ENCODE data around the gene TGM3.

TGM3 gene

GRCh38 chr20:2340823-2341222 is 45.0 kb downstream of the TGM3 start:
- no peak for DNase-seq

GRCh38 chr20:2341336-2341735 is 45.5 kb downstream of the TGM3 start:
- no peak for DNase-seq

- no peak for DNase-seq
Measured at GRCh38 chr20:2342243-2342642, 46.4 kb downstream of the TGM3 start.

GRCh38 chr20:2346188-2346587 is 50.4 kb downstream of the TGM3 start:
- DNase-seq = no peak

DNA sequence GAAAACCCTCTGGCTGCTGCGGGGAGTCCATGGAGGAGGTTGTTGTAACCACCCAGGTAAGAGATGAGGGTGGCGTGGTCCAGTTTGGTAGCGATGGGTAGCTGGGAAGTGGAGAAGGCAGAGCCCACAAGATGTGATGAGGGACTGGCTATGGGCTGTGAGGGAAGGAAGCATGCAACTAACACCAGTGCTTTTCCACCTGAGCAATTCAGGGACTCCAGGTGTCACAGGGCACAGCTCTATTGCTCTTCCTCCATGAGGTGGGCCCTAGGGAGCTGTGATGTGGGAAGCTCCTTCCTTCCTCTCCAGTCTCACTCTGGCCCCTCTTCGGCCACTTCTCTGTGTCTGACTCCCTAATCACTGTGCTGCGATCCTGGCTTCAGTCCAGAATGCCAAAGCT is 52.5 kb downstream of the TGM3 start:
- no peak for DNase-seq

GRCh38 chr20:2349801-2350200 is 54.0 kb downstream of the TGM3 start:
- DNase-seq = no peak

DNA sequence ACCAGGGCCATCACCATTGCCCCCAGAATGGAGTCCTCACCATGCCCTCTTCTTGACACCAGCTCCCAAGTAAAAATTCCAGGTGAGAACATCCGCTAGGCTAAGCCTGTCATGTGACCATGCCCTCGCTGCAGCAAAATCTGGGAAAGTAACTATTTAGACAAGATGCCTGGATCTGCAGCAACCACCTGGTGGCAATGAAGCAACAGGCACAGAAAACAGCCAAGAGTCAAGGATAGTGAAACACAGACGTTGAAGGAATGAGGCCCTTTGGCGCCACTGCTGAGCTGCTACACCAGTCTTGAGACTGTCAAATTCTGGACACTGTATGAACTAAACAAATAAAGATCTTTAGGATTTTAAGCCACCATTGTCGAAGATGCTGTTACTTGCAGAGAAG is 54.8 kb downstream of the TGM3 start:
- DNase-seq = no peak

DNA sequence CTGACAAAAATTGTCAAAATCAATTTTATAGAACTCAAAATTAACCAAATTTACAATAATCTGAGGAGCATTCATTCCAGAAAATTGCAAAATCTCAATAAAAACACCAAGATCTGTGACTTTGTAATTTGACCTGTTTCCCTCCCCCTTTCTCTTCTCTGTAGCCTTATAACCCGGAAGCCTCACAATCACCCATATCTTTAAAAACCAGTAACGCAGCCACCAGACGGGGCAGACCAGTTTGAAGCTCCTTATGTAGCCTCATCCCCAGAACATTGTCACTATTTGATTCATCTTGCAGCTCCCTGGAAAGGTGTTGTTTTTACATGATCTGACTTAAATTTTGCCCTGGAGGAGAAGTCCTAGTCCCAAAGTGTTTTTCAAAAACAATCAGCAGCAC is 57.4 kb downstream of the TGM3 start:
- DNase-seq = no peak

DNA sequence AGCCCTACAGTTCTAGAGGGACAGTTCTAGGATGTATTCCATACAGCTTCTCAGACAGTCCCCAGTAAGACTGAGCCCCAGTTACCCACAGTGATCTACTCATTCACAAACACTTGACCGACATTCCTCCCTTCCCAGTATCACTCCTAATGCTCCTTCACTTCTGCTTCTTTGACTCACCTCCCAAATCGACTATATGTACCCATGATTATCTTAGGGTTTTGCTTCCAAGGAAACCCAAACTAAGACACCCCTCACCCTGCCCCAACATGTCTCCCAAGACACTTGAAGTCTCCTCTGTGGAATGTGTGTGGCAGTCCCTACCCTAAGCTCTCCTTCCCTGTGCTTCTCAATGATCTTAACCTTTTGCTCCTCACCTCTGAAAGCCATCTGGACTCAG is 61.3 kb downstream of the TGM3 start:
- no peak for DNase-seq

DNA sequence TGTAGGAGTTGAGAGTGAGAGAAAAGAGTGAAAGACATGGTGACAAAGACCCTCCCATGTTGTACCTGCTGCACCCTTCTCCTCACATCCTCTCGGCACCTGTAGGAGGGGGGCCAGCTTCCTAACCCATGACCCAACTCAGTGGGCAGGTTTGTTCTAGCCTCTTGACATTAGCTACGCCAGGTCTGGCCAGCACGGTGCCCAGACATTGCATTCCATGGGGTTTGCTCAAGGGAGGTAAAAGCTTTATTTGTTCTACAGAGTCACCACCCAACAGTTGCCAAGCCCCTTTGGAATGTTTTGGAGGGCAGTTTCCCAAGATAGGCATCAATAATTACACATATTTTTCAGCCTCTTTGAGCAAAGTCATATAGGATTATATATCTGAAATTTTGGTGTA is 62.2 kb downstream of the TGM3 start:
- DNase-seq = no peak

DNA sequence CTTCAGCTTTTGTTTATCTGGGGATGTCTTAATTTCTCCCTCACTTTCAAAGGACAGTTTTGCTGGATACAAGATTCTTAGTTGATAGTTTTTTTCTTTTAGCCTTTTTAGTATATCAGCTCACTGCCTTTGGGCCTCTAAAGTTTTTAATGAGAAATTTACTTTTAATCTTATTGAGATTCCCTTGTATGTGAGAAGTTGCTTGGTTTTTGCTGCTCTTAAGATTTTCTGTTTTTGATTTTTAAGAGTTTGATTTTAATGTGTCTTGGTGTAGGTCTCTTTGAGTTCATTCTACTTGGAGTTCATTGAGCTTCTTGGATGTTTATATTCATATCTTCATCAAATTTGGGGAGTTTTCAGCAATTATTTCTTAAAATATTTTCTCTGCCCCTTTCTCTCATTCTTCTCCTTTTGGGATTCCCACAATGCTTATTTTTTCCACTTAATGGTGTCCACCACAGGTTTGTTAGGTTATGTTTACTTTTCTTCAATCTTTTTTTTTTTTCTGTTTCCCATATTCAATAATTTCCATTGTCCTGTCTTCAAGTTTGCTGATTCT is 65.3 kb downstream of the TGM3 start:
- DNase-seq = no peak

GRCh38 chr20:2363187-2363586 is 67.4 kb downstream of the TGM3 start:
- no peak for DNase-seq

DNA sequence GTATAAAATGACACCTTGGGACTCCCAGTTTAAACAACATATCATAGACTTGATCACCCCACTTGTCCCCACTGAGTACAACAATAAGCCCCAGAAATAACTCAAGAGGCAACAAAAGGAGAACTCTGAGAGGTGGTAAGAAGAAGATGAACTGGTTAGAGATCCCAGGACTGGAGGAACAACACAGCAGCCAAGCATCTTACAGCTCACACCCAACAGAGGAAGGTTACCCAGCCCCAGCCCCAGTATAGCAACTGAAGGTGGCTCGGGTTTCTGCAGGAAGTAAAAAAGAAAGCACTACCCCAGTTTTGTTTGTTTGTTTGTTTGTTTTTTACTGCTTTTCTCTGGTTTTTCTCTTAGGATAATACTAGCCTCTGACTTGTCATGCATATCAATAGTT is 67.8 kb downstream of the TGM3 start:
- no peak for DNase-seq

GRCh38 chr20:2364044-2364443 is 68.2 kb downstream of the TGM3 start:
- no peak for DNase-seq

DNA sequence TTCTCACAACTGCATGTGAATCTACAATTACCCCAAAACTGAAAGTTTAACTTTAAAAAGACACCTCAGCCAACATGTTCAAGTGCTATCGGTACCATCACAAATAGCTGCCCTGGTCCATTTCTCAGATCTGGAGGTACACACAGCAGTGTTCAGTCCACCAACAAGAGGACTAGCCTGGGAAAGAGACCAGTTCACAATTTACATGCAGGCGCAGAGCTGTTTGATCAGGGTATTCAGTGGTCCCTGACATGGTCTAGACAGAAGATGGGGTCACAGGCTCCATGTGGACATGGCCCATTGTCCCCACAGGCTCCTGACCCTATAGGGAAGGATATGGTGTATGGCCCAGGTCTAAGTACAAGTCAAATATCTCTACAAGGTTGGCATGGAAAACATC is 69.3 kb downstream of the TGM3 start:
- DNase-seq = no peak

DNA sequence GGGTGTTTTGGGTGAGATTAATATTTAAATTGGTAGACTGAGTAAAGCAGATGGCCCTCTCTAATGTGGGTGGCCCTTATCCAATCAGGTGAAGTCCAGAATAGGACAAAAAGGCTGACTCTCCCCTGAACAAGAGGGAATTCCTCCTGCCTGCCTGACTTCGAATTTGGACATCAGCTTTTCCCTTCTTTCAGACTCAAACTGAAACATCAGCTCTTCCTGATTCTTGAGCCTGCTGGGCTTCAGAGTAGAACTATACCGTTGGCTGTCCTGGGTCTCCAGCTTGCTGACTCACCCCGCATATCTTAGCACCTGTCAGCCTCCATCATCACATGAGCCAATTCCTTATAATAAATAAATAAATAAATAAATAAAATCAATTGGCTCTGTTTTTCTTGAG is 69.9 kb downstream of the TGM3 start:
- no peak for DNase-seq

GRCh38 chr20:2368621-2369020 is 72.8 kb downstream of the TGM3 start:
- no peak for DNase-seq

DNA sequence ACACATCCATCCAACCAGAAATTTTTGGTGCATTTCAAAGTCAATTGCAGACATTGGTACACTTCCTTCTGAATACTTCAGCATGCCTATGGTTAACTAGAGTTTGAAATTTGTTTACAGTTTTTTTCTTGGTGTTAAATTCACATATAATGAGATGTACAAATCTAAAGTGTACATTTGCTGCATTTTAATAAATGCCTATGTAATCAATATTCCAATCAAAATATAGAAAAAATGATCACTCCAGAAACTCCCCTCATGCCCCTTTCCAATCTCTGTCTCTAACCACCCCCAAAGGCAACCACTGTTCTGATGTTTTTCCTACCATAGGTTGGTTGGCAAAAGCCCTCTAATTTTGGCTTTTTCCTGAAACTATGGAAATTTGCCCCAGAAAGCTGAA is 77.3 kb downstream of the TGM3 start:
- DNase-seq = no peak

DNA sequence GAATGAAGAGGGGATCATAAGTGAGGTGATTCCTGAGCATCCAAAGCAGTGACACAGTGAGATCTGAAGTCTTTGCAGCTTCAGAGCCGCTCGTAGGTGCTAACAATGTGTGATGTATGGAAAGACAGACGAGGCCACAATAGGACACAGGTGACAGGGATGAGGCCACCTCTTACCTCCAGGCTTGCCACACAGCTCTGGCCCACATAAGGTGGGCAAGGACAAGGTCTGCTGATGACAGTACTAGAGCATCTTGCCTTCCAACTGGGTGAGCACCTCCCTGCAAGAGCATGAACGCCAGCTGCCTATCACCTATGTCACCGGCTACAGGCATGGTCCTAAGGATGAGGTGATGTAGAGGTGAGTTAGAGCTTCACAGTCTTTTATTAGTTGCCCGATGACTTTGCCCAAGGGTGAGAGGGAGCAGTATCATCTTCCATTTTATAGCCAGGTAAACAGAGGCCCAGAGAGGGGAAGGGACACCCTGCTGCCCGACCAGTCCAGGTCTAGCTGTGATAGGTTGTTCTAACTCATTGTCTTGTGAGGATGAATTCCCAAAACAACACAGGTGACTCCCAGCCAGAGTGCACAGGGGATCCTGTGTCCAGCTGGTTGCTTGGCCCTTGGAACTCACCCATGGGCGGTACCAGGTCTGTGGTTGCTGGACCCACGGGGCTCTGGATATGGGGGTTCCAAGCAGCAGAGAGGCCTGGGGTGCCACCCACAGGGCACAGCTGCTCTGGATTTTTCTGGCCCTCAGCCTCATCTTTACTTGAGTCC is 78.7 kb downstream of the TGM3 start:
- no peak for DNase-seq

DNA sequence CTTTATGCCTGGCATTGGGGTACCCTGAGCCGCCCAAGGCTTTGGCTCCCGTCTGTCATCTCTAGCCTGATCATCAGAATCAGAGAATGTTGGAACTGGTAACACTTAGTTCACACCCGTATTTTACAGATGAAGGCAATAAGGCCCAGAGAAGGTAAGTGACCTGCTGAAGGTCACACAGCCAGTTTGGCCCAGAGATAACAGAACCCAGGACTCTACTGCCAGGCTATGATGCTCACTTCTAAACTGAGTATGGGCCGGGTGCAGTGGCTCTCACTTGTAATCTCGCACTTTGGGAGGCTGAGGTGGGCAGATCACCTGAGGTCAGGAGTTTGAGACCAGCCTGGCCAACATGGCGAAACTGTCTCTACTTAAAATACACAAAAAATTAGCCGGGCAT is 83.1 kb downstream of the TGM3 start:
- DNase-seq = no peak

DNA sequence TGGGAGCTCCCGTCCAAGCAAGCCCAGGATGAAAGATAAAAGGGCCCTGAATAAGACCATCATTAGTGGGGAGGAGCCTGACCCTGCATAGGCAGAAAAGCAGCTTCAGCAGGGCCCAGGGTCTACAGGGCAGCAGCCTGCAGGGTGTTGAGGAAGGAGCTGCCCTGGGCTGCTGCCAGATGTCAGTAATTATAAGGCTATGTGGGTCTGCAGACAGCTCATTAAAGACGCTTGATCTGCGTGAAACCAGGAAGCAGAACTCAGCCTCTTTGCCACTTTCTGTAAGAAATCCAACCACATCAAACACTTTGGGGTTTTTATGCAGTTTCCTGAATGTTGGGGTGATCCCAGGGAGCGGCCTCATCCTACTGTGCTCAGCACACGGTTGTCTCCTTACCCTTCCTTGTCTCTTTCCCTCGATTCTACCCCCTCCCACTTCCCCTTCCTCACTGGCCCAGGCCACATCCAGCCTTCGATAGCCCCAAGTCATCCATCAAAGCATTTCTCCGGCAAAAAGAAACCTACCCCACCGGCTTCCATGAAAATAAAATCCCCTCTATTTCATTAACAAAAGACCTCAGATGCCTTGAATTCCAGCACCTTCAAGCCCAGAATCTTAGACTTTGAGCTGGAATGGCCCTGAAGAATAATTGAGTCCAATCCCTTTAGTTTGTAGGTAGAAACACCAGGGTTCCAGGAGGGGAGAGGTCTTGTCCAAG is 83.9 kb downstream of the TGM3 start:
- no peak for DNase-seq

DNA sequence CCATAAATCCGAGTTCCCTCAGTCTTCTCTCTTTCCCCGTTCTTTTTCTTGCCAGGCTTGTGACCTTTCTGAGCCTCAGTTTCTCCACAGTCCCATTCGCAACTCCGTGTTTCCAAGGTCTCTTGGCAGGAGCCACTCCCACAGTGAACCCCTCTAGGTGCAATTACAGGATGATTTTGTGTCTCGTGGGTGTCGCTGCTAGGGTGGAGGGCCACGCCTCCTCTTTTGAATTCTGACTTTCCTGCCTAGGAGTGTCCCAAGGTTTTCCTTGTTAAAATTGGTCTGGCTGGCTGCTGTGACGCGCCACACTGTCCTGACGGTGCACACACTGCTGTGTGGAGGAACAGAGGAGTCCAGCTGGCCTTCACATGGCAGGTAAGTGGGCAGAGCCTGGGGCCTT is 84.8 kb downstream of the TGM3 start, which contains the start of gene TGM6:
TSS of gene TGM6 (plus strand) at position 301 of the 400 bp plus-strand sequence. CDS start at position 369, 68 bp downstream.
- no peak for DNase-seq

GRCh38 chr20:2381303-2381702 is 85.5 kb downstream of the TGM3 start:
- DNase-seq = no peak

GRCh38 chr20:2382833-2383232 is 87.0 kb downstream of the TGM3 start:
- no peak for DNase-seq
